ENCODE results near the gene SERINC2. TPM values are rescaled to one million over a fixed set of nuclear protein-coding genes. Genes with fewer than 3 reads are reported as not detected.

Gene SERINC2
- total RNA-seq, 8 experiments from 2014 or later = 1.4 to 18.8 (median 10.0) TPM

DNA sequence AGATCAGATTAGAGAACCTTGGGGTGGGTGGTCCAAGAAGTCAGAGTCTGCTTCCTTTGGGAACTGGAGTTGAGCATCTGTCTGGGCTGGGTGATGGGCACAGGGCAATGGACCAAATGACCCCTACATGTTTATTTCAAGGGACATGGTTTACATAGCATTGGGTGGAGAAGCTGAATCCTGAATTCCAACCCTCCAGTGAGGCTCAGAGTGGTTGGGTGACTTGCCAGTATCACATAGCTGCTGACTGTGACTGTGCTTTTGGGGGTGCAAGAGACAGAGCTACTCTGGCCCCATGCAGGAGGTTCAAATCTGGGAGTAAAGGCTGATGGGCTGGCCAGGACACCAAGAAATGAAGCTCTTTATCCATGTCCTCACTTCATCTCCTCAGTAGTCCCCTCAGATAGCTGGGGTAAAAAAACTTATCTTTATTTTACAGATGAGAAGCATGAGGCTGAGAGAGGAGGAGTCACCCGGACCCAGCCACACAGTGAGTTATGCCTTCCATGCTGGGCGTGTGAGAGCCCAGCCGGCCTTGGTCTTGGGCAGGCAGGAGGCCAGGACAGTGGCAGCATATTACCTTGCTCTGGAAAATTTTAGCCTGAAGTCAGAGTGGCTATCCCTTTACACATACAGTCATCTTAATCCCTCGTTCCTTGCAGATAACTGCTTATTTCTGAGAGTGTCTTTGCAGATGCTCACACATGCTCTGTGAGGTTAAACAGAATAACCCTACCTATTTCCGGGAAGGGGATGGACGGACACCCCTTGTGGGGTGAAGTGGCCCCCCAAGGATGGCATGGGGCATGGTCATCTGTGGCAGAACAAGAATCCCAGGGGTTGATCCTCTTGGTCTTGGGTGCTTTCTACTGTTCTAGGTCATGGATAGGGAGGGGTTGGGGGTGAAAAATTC is 2.8 kb upstream of the SERINC2 start:
- Histone ChIP-seq H3K4me1 (replicated peaks in 1 of 2) (peaks cover 13 to 16% of the 10 kb centered on the region in 2 donors), H3K4me3 (no peak overlapping the region), H3K27ac (no peak overlapping the region)
- WGBS, 10 experiments = 50 to 90% (median 77%) methylated on average over 1 to 6 of the region's 6 CpGs; no CpG with 5 or more reads in 3 of the 10 experiments
- ATAC-seq (replicated peaks in 6 of 8) = no peak
- in situ Hi-C loops (cut with MboI; ENCODE audit: low pct_unique_long_range_greater_than_20kb in 2 of 9, low sequenced_read_pairs in 9 of 9, unreplicated experiment in 9 of 9) = loop anchor here in 3 of 9 experiments (25.0 kb wide), 1 partner anchor 223 kb away; no protein-coding TSS in a partner anchor

DNA sequence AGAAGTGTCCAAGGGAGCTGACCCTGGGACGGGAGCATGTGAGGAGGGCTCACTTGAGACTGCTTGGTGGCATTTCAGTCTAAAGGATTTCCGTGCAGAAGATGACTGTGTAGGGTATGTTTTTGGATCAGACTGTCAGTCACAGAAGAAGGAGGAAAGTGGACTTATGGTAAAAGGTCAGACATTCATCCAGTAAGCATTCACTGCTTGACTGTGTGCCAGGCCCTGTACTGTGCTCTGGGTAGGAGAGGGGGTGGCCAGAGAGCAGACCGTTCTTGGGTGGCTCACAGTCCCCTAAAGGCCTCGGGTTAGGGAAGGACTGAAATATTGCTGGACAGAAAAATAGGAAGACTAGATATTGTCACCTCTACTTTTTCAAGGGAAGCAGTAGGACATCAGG is 2.1 kb upstream of the SERINC2 start:
- H3K27ac ChIP-seq = no peak overlapping the region
- in situ Hi-C loops (cut with MboI; ENCODE audit: low pct_unique_long_range_greater_than_20kb in 2 of 9, low sequenced_read_pairs in 9 of 9, unreplicated experiment in 9 of 9) = loop anchor here in 3 of 9 experiments (25.0 kb wide), 1 partner anchor 224 kb away; no protein-coding TSS in a partner anchor
- peaks cover 20 to 23% of the 10 kb centered on the region in 2 donors for H3K4me1 ChIP-seq (replicated peaks in 1 of 2)
- WGBS, 10 experiments = 56 to 80% (median 72%) methylated on average over 1 to 4 of the region's 4 CpGs; no CpG with 5 or more reads in 5 of the 10 experiments
- ATAC-seq (replicated peaks in 6 of 8) = no peak
- no peak overlapping the region for H3K4me3 ChIP-seq

DNA sequence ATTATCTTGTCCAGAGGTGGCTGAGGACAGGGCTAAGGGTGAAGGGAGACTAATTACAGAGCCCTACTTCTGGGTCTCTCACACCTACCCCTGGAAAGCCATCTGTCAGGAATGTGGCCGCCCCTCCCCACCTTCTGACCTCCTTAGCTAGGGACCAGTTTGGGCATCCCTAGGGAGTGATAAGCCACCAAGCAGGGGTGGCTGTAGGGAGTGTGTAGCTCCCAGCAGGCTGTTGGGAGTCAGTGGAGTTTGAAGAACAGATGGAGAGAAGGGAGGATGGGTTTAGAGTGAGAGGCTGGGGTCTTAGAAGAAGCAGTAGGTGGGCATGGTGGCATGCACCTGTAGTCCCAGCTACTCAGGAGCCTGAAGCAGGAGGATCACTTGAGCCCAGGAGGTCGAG is 808 bp upstream of the SERINC2 start:
- no peak for ATAC-seq (replicated peaks in 6 of 8)
- Histone ChIP-seq H3K4me3 (peak overlapping the region; percentile 58 to 94 (median 61)), H3K4me1 (replicated peaks in 1 of 2) (peaks cover 27 to 29% of the 10 kb centered on the region in 2 donors), H3K27ac (no peak overlapping the region)
- WGBS, 10 experiments = 33 to 83% (median 71%) methylated on average over 1 to 2 of the region's 2 CpGs; no CpG with 5 or more reads in 6 of the 10 experiments
- in situ Hi-C loops (cut with MboI; ENCODE audit: low pct_unique_long_range_greater_than_20kb in 2 of 9, low sequenced_read_pairs in 9 of 9, unreplicated experiment in 9 of 9) = loop anchor here in 3 of 9 experiments (25.0 kb wide), 1 partner anchor 225 kb away; no protein-coding TSS in a partner anchor

DNA sequence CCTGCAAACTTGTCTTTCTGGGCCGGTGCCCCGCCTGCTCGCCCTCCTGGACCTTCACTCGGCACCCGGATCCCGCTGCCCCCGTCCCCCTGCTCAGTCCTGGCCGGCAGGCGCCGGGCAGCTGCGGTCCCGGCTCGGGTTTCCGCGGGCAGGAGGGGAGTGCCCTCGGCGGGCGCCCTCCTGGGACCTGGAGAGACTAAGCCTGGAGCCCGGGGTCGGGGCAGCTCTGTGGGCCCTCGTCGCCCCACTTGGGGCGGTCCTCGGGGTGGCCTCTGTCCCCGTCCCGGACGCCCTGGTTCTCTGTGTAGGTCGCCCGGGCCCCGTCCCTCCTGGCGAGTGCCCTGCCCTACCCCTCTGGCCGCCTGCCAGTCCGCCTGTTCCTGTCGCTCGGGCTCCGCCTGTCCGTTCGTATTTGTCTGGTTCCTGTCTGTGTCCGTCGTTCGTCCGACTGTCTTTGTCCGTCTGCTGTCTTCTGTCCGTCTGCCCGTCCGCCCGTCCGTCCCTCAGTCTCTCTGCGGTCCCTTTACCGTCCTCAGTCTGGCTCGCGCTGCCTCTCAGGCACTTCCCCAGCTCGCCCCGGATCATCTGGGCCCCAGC is 490 bp downstream of the SERINC2 start:
- in situ Hi-C loops (cut with MboI; ENCODE audit: low pct_unique_long_range_greater_than_20kb in 2 of 9, low sequenced_read_pairs in 9 of 9, unreplicated experiment in 9 of 9) = loop anchor here in 3 of 9 experiments (25.0 kb wide), 1 partner anchor 226 kb away; no protein-coding TSS in a partner anchor
- H3K27ac ChIP-seq = peak overlapping the region; percentile 94 to 97
- peak; percentile 47 to 83 (median 56) for ATAC-seq (replicated peaks in 6 of 8)
- H3K4me1 ChIP-seq (replicated peaks in 1 of 2) = peaks cover 30% of the 10 kb centered on the region in 2 donors
- 0 to 3% (median 0%) methylated on average over 1 to 31 of the region's 54 CpGs; no CpG with 5 or more reads in 4 of the 10 experiments for WGBS, 10 experiments
- peak overlapping the region; percentile 58 to 94 (median 61) for H3K4me3 ChIP-seq

DNA sequence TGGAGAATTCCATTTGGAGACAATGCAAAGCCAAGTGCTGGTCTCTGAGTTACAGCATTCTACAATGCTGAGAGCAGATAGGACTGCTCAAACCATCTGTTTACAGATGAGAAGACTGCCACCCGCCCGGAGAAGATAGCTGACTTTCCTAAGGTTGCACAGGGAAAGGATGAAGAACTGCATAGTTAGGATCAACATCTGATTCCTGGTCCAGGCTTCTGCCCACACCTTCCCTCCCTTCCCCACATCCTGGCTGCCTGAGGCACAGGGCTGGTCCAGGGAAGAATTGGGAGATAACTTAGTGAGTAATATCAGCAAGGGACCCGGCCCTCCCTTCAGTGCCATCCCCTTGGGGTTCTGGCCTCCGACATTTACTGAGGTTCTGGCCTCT is 2.0 kb downstream of the SERINC2 start:
- peak overlapping the region; percentile 58 to 94 (median 61) for H3K4me3 ChIP-seq
- no peak for ATAC-seq (replicated peaks in 6 of 8)
- WGBS, 10 experiments = 60 to 96% (median 86%) methylated on average over 1 to 4 of the region's 4 CpGs; no CpG with 5 or more reads in 4 of the 10 experiments
- H3K4me1 ChIP-seq (replicated peaks in 1 of 2) = peaks cover 30% of the 10 kb centered on the region in 2 donors
- H3K27ac ChIP-seq = peak overlapping the region; percentile 94 to 97
- in situ Hi-C loops (cut with MboI; ENCODE audit: low pct_unique_long_range_greater_than_20kb in 2 of 9, low sequenced_read_pairs in 9 of 9, unreplicated experiment in 9 of 9) = loop anchor here in 3 of 9 experiments (25.0 kb wide), 1 partner anchor 228 kb away; no protein-coding TSS in a partner anchor

DNA sequence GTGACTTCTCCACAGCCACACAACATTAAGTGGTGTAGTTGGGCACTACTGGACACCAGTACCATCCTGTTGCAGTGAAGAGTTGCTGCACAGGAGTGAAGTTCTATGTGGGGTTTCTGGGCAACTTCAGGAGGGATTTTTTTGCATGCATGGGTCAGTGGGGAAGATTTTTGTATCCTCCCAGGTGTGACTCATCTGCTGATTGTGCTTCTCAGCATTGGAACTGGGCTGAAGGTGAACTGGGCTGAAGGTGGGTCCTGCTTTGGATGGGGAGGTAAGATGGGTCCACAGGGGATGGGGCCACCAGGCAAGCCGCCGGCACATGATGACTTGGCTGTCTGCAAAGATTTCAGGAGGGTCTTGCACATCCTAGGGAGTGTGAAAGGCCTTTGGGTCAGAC is 2.6 kb downstream of the SERINC2 start:
- Histone ChIP-seq H3K4me3 (no peak overlapping the region), H3K4me1 (replicated peaks in 1 of 2) (peaks cover 30% of the 10 kb centered on the region in 2 donors), H3K27ac (peak overlapping the region in 1 of 2 donors; percentile 97)
- WGBS, 10 experiments = 92 to 100% (median 92%) methylated on average over 1 to 2 of the region's 2 CpGs; no CpG with 5 or more reads in 7 of the 10 experiments
- ATAC-seq (replicated peaks in 6 of 8) = no peak
- in situ Hi-C loops (cut with MboI; ENCODE audit: low pct_unique_long_range_greater_than_20kb in 2 of 9, low sequenced_read_pairs in 9 of 9, unreplicated experiment in 9 of 9) = loop anchor here in 3 of 9 experiments (25.0 kb wide), 1 partner anchor 228 kb away; no protein-coding TSS in a partner anchor

DNA sequence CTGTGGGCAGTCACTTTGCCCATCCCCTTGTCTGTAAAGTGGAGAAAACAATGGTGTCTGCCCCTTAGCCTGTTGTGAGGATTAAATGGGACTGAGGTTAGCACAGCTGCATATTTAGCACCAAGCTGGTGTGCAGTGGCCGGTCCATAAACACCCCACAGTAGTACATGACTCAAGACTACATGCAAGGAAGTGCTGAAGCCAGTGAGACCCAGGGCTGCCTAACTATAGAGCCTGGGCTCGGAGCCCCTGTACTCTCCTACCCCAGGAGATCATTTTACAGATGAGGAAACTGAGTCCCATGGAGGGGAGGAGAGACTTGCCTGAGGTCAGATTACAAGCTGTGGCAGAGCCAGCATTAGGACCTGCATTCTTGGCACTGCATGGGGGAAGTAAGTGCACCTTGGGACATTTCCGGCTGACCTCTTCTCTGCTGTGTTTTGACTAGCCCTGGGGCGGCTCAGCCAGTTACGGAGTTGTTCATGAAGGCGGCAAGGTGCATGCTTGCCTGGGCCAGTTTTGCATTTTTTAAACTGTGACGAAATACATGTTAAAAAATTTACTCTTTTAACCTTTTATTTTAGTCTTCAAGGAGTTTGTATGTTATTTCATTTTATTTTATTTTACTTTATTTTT is 3.2 kb downstream of the SERINC2 start:
- no peak overlapping the region for H3K27ac ChIP-seq
- in situ Hi-C loops (cut with MboI; ENCODE audit: low pct_unique_long_range_greater_than_20kb in 2 of 9, low sequenced_read_pairs in 9 of 9, unreplicated experiment in 9 of 9) = loop anchor here in 3 of 9 experiments (25.0 kb wide), 1 partner anchor 229 kb away; no protein-coding TSS in a partner anchor
- no peak for ATAC-seq (replicated peaks in 6 of 8)
- H3K4me1 ChIP-seq (replicated peaks in 1 of 2) = peaks cover 30 to 31% of the 10 kb centered on the region in 2 donors
- WGBS, 10 experiments = 50 to 100% (median 94%) methylated on average over 2 to 7 of the region's 7 CpGs; no CpG with 5 or more reads in 1 of the 10 experiments
- no peak overlapping the region for H3K4me3 ChIP-seq

DNA sequence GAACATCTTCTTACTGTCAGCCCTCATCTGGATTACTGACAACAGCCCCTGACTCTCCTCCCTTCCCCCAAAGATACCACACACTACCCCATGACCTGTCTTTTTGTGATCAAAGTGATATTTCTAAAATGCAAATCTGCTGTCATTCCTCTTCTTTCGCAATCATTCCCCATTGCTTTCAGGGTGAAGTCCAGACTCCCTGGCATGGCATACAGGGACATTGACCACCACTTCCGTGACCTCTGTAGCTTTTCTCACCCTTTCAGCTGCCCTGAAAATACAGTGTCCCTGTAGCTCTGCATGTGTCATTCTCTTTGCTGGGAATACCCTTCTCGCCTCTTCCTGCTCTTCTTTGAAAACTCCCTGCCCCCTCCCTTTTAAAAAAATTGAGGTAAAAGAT is 4.1 kb downstream of the SERINC2 start:
- 17 to 100% (median 63%) methylated on average over 1 to 3 of the region's 3 CpGs; no CpG with 5 or more reads in 5 of the 10 experiments for WGBS, 10 experiments
- Histone ChIP-seq H3K4me1 (replicated peaks in 1 of 2) (peaks cover 28 to 35% of the 10 kb centered on the region in 2 donors), H3K4me3 (no peak overlapping the region), H3K27ac (no peak overlapping the region)
- in situ Hi-C loops (cut with MboI; ENCODE audit: low pct_unique_long_range_greater_than_20kb in 2 of 9, low sequenced_read_pairs in 9 of 9, unreplicated experiment in 9 of 9) = loop anchor here in 3 of 9 experiments (25.0 kb wide), 1 partner anchor 230 kb away; no protein-coding TSS in a partner anchor
- ATAC-seq (replicated peaks in 6 of 8) = no peak

DNA sequence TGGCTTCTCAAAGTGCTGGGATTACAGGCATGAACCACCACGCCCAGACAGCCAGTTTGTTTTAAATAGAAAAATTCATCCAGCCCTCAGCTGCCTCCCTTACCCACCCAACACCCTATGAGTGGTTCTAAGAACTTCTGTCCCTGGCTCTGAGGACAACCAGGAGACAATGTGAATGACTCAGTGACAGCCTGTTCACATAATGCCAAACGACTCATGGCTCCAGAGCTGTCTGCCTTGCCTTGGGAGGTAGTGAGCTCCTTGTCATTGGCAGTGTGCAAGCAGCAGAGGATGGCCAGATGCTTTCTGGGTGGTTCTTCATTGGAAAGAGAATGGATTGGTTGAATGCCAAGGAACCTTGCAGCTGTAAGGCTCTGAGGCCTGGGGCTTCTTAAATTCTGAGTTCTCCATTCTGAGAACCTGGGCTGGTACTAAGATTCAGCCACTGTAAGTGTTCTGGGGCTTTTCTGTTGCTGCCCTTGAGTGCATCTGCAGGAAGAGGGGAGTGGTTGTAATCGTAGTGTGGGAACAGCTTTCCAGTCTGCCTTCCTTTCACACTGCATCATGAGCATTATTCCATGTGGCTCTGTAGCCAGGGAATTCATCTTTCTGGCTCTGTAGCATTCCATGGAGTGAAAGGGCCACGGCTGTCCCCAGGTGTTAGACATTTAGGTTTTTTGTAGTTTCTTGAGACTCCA is 5.8 kb downstream of the SERINC2 start:
- peaks cover 22 to 38% of the 10 kb centered on the region in 2 donors for H3K4me1 ChIP-seq (replicated peaks in 1 of 2)
- no peak overlapping the region for H3K27ac ChIP-seq
- in situ Hi-C loops (cut with MboI; ENCODE audit: low pct_unique_long_range_greater_than_20kb in 2 of 9, low sequenced_read_pairs in 9 of 9, unreplicated experiment in 9 of 9) = loop anchor here in 3 of 9 experiments (25.0 kb wide), 1 partner anchor 231 kb away; no protein-coding TSS in a partner anchor
- peak in 2 of 8 experiments; percentile 22 to 64 for ATAC-seq (replicated peaks in 6 of 8)
- 5 to 93% (median 70%) methylated on average over 2 to 4 of the region's 4 CpGs; no CpG with 5 or more reads in 2 of the 10 experiments for WGBS, 10 experiments
- no peak overlapping the region for H3K4me3 ChIP-seq

DNA sequence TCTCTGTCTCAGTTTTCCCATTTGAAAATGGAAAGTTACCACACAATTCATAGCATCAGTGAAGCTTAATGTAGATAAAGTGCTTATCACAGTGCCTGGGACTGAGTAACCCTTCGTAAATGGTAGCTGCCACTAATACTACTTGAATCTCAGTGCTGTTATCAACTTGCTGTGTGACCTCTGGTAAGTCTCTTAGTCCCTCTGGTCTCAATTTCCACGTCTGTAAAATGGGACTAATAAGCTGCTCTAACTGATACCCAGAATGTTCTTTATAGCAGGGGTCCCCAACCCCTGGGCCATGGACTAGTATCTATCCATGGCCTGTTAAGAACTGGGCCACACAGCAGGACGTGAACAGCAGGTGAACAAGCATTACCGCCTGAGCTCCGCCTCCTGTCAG is 7.7 kb downstream of the SERINC2 start:
- Histone ChIP-seq H3K27ac (no peak overlapping the region), H3K4me3 (no peak overlapping the region), H3K4me1 (replicated peaks in 1 of 2) (peaks cover 9 to 25% of the 10 kb centered on the region in 2 donors)
- WGBS, 10 experiments = 0 to 97% (median 85%) methylated on average over 1 to 5 of the region's 5 CpGs; no CpG with 5 or more reads in 3 of the 10 experiments
- in situ Hi-C loops (cut with MboI; ENCODE audit: low pct_unique_long_range_greater_than_20kb in 2 of 9, low sequenced_read_pairs in 9 of 9, unreplicated experiment in 9 of 9) = loop anchor here in 3 of 9 experiments (25.0 kb wide), 1 partner anchor 233 kb away; no protein-coding TSS in a partner anchor
- ATAC-seq (replicated peaks in 6 of 8) = no peak

DNA sequence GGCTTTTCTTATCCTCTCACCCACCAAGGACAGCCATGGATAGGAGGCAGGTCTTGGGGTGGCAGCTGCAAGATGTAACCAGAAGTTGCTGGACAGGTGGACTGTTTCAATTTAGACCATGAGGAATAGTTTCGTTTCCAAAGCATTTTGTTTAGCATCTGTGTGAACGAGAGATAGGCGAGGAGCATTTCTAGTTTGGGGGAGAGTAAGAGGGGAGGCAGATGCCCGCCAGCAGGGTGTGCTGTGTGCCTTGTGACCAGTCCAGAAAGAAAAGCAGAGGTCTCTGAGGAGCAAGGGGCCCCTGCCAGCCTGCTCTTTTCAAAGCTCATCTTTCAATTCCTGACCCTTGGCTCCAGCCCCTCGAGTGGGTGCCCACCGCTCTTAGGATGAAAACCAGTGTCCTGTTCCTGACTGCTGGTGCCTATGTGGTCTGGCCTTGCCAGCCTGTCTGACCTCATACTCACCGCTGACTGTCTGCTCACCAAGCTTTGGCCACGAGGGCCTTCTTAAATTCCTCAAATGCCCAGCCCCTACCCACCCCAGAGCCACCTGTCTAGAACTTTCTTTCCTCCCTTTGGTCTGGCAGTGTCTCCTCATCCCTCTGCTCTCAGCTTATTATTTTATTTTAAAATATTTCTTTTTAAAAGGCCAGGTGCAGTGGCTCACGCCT is 8.5 kb downstream of the SERINC2 start:
- H3K4me3 ChIP-seq = no peak overlapping the region
- ATAC-seq (replicated peaks in 6 of 8) = peak in 2 of 8 experiments; percentile 9 to 42
- in situ Hi-C loops (cut with MboI; ENCODE audit: low pct_unique_long_range_greater_than_20kb in 2 of 9, low sequenced_read_pairs in 9 of 9, unreplicated experiment in 9 of 9) = loop anchor here in 3 of 9 experiments (25.0 kb wide), 1 partner anchor 234 kb away; no protein-coding TSS in a partner anchor
- no peak overlapping the region for H3K27ac ChIP-seq
- WGBS, 10 experiments = 27 to 90% (median 60%) methylated on average over 2 to 9 of the region's 9 CpGs; no CpG with 5 or more reads in 3 of the 10 experiments
- peaks cover 6 to 23% of the 10 kb centered on the region in 2 donors for H3K4me1 ChIP-seq (replicated peaks in 1 of 2)

Data from motor neuron (in vitro differentiated cells).